Breast epithelium (tissue), 4 donors: Measurements from ENCODE around the gene AIFM1. TPM values are rescaled to one million over a fixed set of nuclear protein-coding genes. Genes with fewer than 3 reads are reported as not detected.

Experiments
- DNase-seq, 2 donors: peaks; one replicate each; pipeline ENCODE4 v3.0.0-alpha.2; 2019; ENCODE audit warnings: low spot score in 2 of 2
- H3K27ac ChIP-seq, 2 donors: fragments of 200-600 bp; sonication (generic) in 1 of 2; one replicate each; pipeline ENCODE4 v1.5.1; 2016 to 2019; ENCODE audit warnings: mild to moderate bottlenecking in 1 of 2
- H3K27me3 ChIP-seq, 2 donors: fragments of 200-600 bp; sonication (generic) in 1 of 2; one replicate each; pipeline versions ENCODE4 v1.5.1 to v1.6.0; 2017 to 2019; ENCODE audit warnings: control low read depth in 1 of 2, mild to moderate bottlenecking in 1 of 2
- H3K36me3 ChIP-seq: fragments of 200-600 bp; one replicate; pipeline ENCODE4 v1.5.1; 2019
- H3K4me1 ChIP-seq, 2 donors: fragments of 200-600 bp; sonication (generic); one replicate each; pipeline ENCODE4 v1.5.1; 2016 to 2019; ENCODE audit warnings: control low read depth in 1 of 2
- H3K4me3 ChIP-seq, 3 donors: fragments of 200-600 bp; sonication (generic); 1 replicate in 2 of 3; 2 replicates in 1 of 3; pipeline ENCODE4 v1.5.1; 2016 to 2019; ENCODE audit warnings: mild to moderate bottlenecking in 3 of 3, moderate library complexity in 2 of 3
- H3K9me3 ChIP-seq, 2 donors: fragments of 200-600 bp; sonication (generic) in 1 of 2; one replicate each; pipeline ENCODE4 v1.5.1; 2016 to 2019; ENCODE audit warnings: control low read depth in 1 of 2
- POLR2A ChIP-seq: fragments of 450-650 bp; IDR thresholded peaks from one replicate; pipeline ENCODE4 v1.6.1; 2016; ENCODE audit warnings: antibody characterized with exemption, mild to moderate bottlenecking, moderate library complexity
- POLR2AphosphoS5 ChIP-seq, 3 donors: sonication (generic); formaldehyde crosslinking; IDR thresholded peaks; one replicate each; pipeline ENCODE4 v1.6.1; 2017; ENCODE audit warnings: antibody characterized with exemption in 3 of 3
- intact Hi-C: fragments of 100-400 bp; cut with DNase I; formaldehyde crosslinking; loops from one replicate; pipeline ENCODE4 v1.15.1; 2023; ENCODE audit warnings: low total_unique reads
- total RNA-seq, 3 donors: library from RNA; depleted of rRNA; stranded (reverse); fragments of >200 nt; gene quantifications; one replicate each; pipeline ENCODE4 v1.1.0, GENCODE V29; 2016
- TF ChIP-seq, protein P1 (sequence below), 3 donors: fragments of 450-650 bp; IDR thresholded peaks; one replicate each; pipeline ENCODE4 v1.5.1; 2016 to 2017; ENCODE audit warnings: antibody characterized with exemption in 3 of 3, mild to moderate bottlenecking in 3 of 3, moderate library complexity in 3 of 3

AIFM1 gene
- total RNA-seq, 3 donors from 2014 or later, result 13.5 to 24.6 (median 16.6) TPM

DNA sequence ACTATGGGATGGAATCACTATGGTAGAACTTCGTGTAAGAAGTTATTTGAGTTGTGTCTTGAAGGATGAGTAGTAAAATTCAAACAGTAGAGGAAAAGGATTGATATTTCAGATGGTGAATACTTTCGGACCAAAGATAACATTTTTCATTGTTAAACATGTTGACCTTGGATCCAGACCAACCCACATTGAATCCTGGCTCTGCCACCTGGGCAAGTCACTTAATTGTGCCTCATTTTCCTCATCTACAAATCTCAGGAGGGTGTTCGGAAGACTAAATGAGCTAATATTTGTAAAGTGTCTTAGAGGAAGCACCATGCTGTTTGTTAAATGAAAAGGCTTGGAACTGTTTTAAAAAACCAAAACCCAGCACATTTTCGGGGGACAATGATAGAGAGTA, 1.4 kb upstream of the AIFM1 start:
- Histone ChIP-seq H3K4me1 (no peaks in the 10 kb centered on the region), H3K36me3 (no peaks in the 10 kb centered on the region), H3K27ac (no peak overlapping the region)

DNA sequence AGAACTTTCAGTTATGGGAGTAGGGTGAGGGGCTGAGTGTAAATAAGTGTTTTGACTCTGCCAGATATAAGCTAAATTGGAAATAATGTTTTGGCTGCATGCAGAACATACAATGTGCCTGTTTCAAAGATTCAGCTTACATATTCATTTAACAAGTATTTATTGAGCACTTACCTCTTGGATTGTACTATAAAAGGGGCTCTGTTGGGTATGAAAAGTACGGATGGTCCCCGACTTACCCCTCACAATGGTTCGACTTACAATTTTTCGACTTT, 799 bp upstream of the AIFM1 start:
- Histone ChIP-seq H3K9me3 (no peaks in the 10 kb centered on the region), H3K27me3 (peaks cover 0 to 15% of the 10 kb centered on the region in 2 donors), H3K4me3 (peak overlapping the region; percentile 50 to 66 (median 57)), H3K36me3 (no peaks in the 10 kb centered on the region), H3K27ac (peak overlapping the region; percentile 82 to 89), H3K4me1 (no peaks in the 10 kb centered on the region)
- no peak for TF ChIP-seq POLR2AphosphoS5 (IDR thresholded peaks at IDR 0.05)
- TF ChIP-seq POLR2A, result no peak
- TF ChIP-seq, protein P1, sequence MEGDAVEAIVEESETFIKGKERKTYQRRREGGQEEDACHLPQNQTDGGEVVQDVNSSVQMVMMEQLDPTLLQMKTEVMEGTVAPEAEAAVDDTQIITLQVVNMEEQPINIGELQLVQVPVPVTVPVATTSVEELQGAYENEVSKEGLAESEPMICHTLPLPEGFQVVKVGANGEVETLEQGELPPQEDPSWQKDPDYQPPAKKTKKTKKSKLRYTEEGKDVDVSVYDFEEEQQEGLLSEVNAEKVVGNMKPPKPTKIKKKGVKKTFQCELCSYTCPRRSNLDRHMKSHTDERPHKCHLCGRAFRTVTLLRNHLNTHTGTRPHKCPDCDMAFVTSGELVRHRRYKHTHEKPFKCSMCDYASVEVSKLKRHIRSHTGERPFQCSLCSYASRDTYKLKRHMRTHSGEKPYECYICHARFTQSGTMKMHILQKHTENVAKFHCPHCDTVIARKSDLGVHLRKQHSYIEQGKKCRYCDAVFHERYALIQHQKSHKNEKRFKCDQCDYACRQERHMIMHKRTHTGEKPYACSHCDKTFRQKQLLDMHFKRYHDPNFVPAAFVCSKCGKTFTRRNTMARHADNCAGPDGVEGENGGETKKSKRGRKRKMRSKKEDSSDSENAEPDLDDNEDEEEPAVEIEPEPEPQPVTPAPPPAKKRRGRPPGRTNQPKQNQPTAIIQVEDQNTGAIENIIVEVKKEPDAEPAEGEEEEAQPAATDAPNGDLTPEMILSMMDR (IDR thresholded peaks at IDR 0.05), result no peak
- intact Hi-C loops, result no loop called here
- no peak for DNase-seq

More for the DNA sequence above, 1.4 kb upstream of the AIFM1 start:
- DNase-seq, result no peak
- peaks cover 0 to 16% of the 10 kb centered on the region in 2 donors for H3K27me3 ChIP-seq
- intact Hi-C loops, result no loop called here
- no peak for TF ChIP-seq POLR2AphosphoS5 (IDR thresholded peaks at IDR 0.05)
- no peak for TF ChIP-seq POLR2A
- TF ChIP-seq, protein P1 (IDR thresholded peaks at IDR 0.05), result no peak
- no peaks in the 10 kb centered on the region for H3K9me3 ChIP-seq
- H3K4me3 ChIP-seq, result peak overlapping the region in 2 of 3 donors; percentile 57 to 66

DNA sequence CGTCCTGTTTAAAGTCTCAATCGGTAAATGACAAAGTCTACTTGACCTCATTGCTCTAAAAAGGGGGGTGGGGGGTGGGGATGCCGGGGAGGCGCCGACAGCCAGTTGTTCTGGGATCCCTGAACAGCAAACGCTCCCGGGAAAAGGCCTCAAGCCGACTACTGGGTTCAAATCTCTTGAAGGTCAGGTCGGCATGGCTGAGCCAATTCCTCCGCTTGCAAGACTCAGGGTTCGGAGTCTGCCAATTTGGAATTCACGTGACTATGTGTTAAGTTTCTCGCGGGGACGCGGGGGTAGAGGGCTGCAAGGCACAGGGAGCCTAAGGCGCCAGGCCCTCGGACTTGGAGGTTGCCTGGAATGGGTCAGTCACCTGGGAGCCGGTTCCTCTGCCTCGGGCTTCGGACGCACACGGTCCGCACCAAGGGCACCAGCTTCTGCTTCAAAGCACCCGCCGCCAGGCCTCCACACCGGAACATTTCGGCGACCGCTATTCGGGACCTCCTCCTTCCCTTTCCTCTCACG, 399 bp downstream of the AIFM1 start:
- Histone ChIP-seq H3K4me1 (no peaks in the 10 kb centered on the region), H3K27ac (peak overlapping the region; percentile 82 to 89), H3K9me3 (no peaks in the 10 kb centered on the region), H3K27me3 (peaks cover 0 to 7% of the 10 kb centered on the region in 2 donors), H3K36me3 (no peaks in the 10 kb centered on the region), H3K4me3 (peak overlapping the region; percentile 50 to 66 (median 57))
- intact Hi-C loops, result no loop called here
- DNase-seq, result peak in 1 of 2 donors; percentile 50
- TF ChIP-seq, protein P1 (IDR thresholded peaks at IDR 0.05), result no peak
- TF ChIP-seq POLR2AphosphoS5 (IDR thresholded peaks at IDR 0.05) (no peak), POLR2A (no peak)

DNA sequence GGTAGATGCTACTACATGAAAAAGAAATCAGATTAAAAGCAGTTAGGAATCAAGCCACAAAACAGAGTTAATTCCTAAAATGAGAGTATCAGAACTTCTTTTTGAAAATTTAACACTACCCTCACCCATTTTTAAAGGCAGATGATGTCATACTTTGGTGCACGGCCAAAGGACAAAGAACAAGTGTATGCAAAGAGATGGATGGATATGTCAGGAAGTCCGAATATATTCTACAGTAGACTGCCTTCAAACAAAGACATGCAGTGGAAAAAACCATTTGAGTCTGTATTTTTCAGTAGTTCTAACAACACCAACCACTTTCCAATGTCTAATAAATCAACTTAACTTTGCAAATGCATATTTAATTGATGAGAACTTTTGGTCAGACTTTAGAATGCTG, 2.2 kb downstream of the AIFM1 start:
- intact Hi-C loops, result no loop called here
- Histone ChIP-seq H3K9me3 (no peaks in the 10 kb centered on the region), H3K27ac (no peak overlapping the region), H3K36me3 (no peaks in the 10 kb centered on the region), H3K4me3 (no peak overlapping the region), H3K4me1 (no peaks in the 10 kb centered on the region), H3K27me3 (peaks cover 0 to 5% of the 10 kb centered on the region in 2 donors)
- no peak for DNase-seq
- TF ChIP-seq POLR2AphosphoS5 (IDR thresholded peaks at IDR 0.05) (no peak), POLR2A (no peak)
- TF ChIP-seq, protein P1 (IDR thresholded peaks at IDR 0.05), result no peak

DNA sequence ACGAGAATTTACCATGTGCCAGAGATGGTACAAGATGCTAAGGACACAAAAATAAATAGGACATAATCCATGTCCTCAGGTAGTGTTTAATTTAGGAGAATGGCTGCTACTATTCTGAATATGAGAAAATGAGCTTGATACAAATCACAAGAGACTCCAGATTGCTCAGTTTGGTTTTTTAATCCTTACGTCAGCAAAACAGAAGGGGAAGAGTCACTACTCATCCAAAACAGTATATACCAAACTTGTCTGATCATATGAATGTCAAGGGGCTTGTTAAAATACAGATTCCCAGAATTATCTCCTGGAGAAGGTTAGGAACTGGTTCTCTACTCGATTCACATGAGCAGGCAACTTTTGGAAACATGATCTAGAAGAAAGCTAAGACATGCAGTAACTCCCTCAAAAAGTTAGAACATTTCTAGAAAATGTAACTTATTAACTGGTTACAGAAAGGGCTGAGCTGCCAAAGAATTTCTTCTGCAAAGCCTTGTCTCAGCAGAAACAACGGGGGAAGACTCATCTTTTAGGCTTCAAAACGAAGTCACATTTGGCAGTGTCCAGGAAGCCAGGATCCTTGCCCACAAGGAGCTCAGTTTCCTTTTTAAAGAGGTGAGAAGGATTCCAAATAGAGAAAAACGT, 3.4 kb downstream of the AIFM1 start:
- peaks cover 0 to 3% of the 10 kb centered on the region in 2 donors for H3K27me3 ChIP-seq
- no peak for DNase-seq
- TF ChIP-seq, protein P1 (IDR thresholded peaks at IDR 0.05), result no peak
- no peak overlapping the region for H3K27ac ChIP-seq
- intact Hi-C loops, result no loop called here
- no peaks in the 10 kb centered on the region for H3K36me3 ChIP-seq
- no peaks in the 10 kb centered on the region for H3K9me3 ChIP-seq
- H3K4me1 ChIP-seq, result no peaks in the 10 kb centered on the region
- H3K4me3 ChIP-seq, result no peak overlapping the region
